ENCODE measurements around the gene PERCC1.
A peak's percentile ranks its signal among the peaks of the same experiment; 100 is the strongest.
"Not testable (repeated sequence)": the region's sequence is repeated elsewhere in the genome, so short reads cannot be mapped to it uniquely, and the experiment has no call there.

The PERCC1 gene

GRCh38 chr16:1460602-1461138 lies 29.8 kb downstream of the PERCC1 start:
- Mint-ChIP-seq H3K27me3 (no peaks in the 10 kb centered on the region), H3K9me3 (ENCODE audit: low read depth) (no peaks in the 10 kb centered on the region), H3K27ac (no peak overlapping the region), H3K36me3 (no peaks in the 10 kb centered on the region), H3K4me1 (ENCODE audit: low read depth) (no peaks in the 10 kb centered on the region), H3K4me3 (no peak overlapping the region)

- H3K4me3 Mint-ChIP-seq: no peak overlapping the region
- H3K27ac Mint-ChIP-seq: no peak overlapping the region
- no peaks in the 10 kb centered on the region for H3K27me3 Mint-ChIP-seq
- H3K36me3 Mint-ChIP-seq: no peaks in the 10 kb centered on the region
- no peaks in the 10 kb centered on the region for H3K4me1 Mint-ChIP-seq (ENCODE audit: low read depth)
- H3K9me3 Mint-ChIP-seq (ENCODE audit: low read depth): no peaks in the 10 kb centered on the region
Measured at GRCh38 chr16:1461146-1461545, 30.3 kb downstream of the PERCC1 start.

- Mint-ChIP-seq H3K36me3 (no peaks in the 10 kb centered on the region), H3K27ac (no peak overlapping the region), H3K4me1 (ENCODE audit: low read depth) (peaks cover 1% of the 10 kb centered on the region), H3K9me3 (ENCODE audit: low read depth) (no peaks in the 10 kb centered on the region), H3K27me3 (no peaks in the 10 kb centered on the region), H3K4me3 (no peak overlapping the region)
Measured at GRCh38 chr16:1464196-1464893, 33.5 kb downstream of the PERCC1 start.

- Mint-ChIP-seq H3K27ac (no peak overlapping the region), H3K4me1 (ENCODE audit: low read depth) (peaks cover 6% of the 10 kb centered on the region), H3K4me3 (no peak overlapping the region), H3K9me3 (ENCODE audit: low read depth) (no peaks in the 10 kb centered on the region), H3K27me3 (no peaks in the 10 kb centered on the region), H3K36me3 (no peaks in the 10 kb centered on the region)
Measured at GRCh38 chr16:1464894-1465566, 34.2 kb downstream of the PERCC1 start.

- no peaks in the 10 kb centered on the region for H3K27me3 Mint-ChIP-seq
- no peaks in the 10 kb centered on the region for H3K9me3 Mint-ChIP-seq (ENCODE audit: low read depth)
- H3K27ac Mint-ChIP-seq: no peak overlapping the region
Measured at GRCh38 chr16:1465567-1465915, 34.7 kb downstream of the PERCC1 start.

GRCh38 chr16:1466054-1466453 lies 35.2 kb downstream of the PERCC1 start:
- Mint-ChIP-seq H3K4me1 (ENCODE audit: low read depth) (peaks cover 12% of the 10 kb centered on the region), H3K36me3 (no peaks in the 10 kb centered on the region), H3K4me3 (no peak overlapping the region), H3K9me3 (ENCODE audit: low read depth) (no peaks in the 10 kb centered on the region), H3K27me3 (no peaks in the 10 kb centered on the region), H3K27ac (no peak overlapping the region)

More at GRCh38 chr16:1465567-1465915, 34.7 kb downstream of the PERCC1 start:
- Mint-ChIP-seq H3K36me3 (no peaks in the 10 kb centered on the region), H3K4me3 (no peak overlapping the region), H3K4me1 (ENCODE audit: low read depth) (peaks cover 9% of the 10 kb centered on the region)

- H3K27me3 Mint-ChIP-seq: no peaks in the 10 kb centered on the region
- no peak overlapping the region for H3K4me3 Mint-ChIP-seq
- no peaks in the 10 kb centered on the region for H3K36me3 Mint-ChIP-seq
- H3K4me1 Mint-ChIP-seq (ENCODE audit: low read depth): peaks cover 21% of the 10 kb centered on the region
- H3K9me3 Mint-ChIP-seq (ENCODE audit: low read depth): no peaks in the 10 kb centered on the region
- H3K27ac Mint-ChIP-seq: no peak overlapping the region
Measured at GRCh38 chr16:1466968-1467521, 36.2 kb downstream of the PERCC1 start.

- Mint-ChIP-seq H3K36me3 (no peaks in the 10 kb centered on the region), H3K27me3 (no peaks in the 10 kb centered on the region), H3K4me3 (no peak overlapping the region), H3K4me1 (ENCODE audit: low read depth) (peaks cover 28% of the 10 kb centered on the region), H3K9me3 (ENCODE audit: low read depth) (no peaks in the 10 kb centered on the region), H3K27ac (no peak overlapping the region)
Measured at GRCh38 chr16:1468426-1468810, 37.5 kb downstream of the PERCC1 start.

- H3K27ac Mint-ChIP-seq; H3K4me3 Mint-ChIP-seq; H3K27me3 Mint-ChIP-seq; H3K36me3 Mint-ChIP-seq; H3K9me3 Mint-ChIP-seq (ENCODE audit: low read depth): not testable (repeated sequence)
- peaks cover 30% of the 10 kb centered on the region for H3K4me1 Mint-ChIP-seq (ENCODE audit: low read depth)
Measured at GRCh38 chr16:1469141-1469540, 38.3 kb downstream of the PERCC1 start.

- Mint-ChIP-seq H3K27ac (peak overlapping the region; percentile 41), H3K4me1 (ENCODE audit: low read depth) (peaks cover 31% of the 10 kb centered on the region), H3K27me3 (no peaks in the 10 kb centered on the region), H3K36me3 (no peaks in the 10 kb centered on the region), H3K9me3 (ENCODE audit: low read depth) (no peaks in the 10 kb centered on the region), H3K4me3 (no peak overlapping the region)
Measured at GRCh38 chr16:1469693-1470201, 38.9 kb downstream of the PERCC1 start.

- H3K36me3 Mint-ChIP-seq: no peaks in the 10 kb centered on the region
- no peak overlapping the region for H3K27ac Mint-ChIP-seq
- H3K9me3 Mint-ChIP-seq (ENCODE audit: low read depth): no peaks in the 10 kb centered on the region
- H3K4me1 Mint-ChIP-seq (ENCODE audit: low read depth): peaks cover 33% of the 10 kb centered on the region
- no peak overlapping the region for H3K4me3 Mint-ChIP-seq
- H3K27me3 Mint-ChIP-seq: no peaks in the 10 kb centered on the region
Measured at GRCh38 chr16:1470481-1471251, 39.8 kb downstream of the PERCC1 start.

- H3K27me3 Mint-ChIP-seq: no peaks in the 10 kb centered on the region
- H3K9me3 Mint-ChIP-seq (ENCODE audit: low read depth): no peaks in the 10 kb centered on the region
- H3K36me3 Mint-ChIP-seq: no peaks in the 10 kb centered on the region
- H3K4me3 Mint-ChIP-seq: no peak overlapping the region
- H3K4me1 Mint-ChIP-seq (ENCODE audit: low read depth): peaks cover 36% of the 10 kb centered on the region
- no peak overlapping the region for H3K27ac Mint-ChIP-seq
Measured at GRCh38 chr16:1471569-1472194, 40.8 kb downstream of the PERCC1 start.

GRCh38 chr16:1472974-1473373 lies 42.1 kb downstream of the PERCC1 start:
- H3K9me3 Mint-ChIP-seq (ENCODE audit: low read depth): no peaks in the 10 kb centered on the region
- H3K27ac Mint-ChIP-seq: no peak overlapping the region
- H3K27me3 Mint-ChIP-seq: no peaks in the 10 kb centered on the region
- no peaks in the 10 kb centered on the region for H3K36me3 Mint-ChIP-seq
- peaks cover 35% of the 10 kb centered on the region for H3K4me1 Mint-ChIP-seq (ENCODE audit: low read depth)
- peak overlapping the region; percentile 81 for H3K4me3 Mint-ChIP-seq

- peaks cover 35% of the 10 kb centered on the region for H3K4me1 Mint-ChIP-seq (ENCODE audit: low read depth)
- no peaks in the 10 kb centered on the region for H3K9me3 Mint-ChIP-seq (ENCODE audit: low read depth)
- H3K4me3 Mint-ChIP-seq: peak overlapping the region; percentile 86
- H3K27ac Mint-ChIP-seq: peak overlapping the region; percentile 76
- no peaks in the 10 kb centered on the region for H3K27me3 Mint-ChIP-seq
- no peaks in the 10 kb centered on the region for H3K36me3 Mint-ChIP-seq
Measured at GRCh38 chr16:1474082-1474795, 43.4 kb downstream of the PERCC1 start.

Data from activated naive CD8-positive, alpha-beta T cell (primary cell).